PC-9 (cell line): ENCODE results near the gene AFF4. TPM values are rescaled to one million over a fixed set of nuclear protein-coding genes. Genes with fewer than 3 reads are reported as not detected.
A peak's percentile ranks its signal among the peaks of the same experiment; 100 is the strongest.

Experiments used
- BruUV-seq: library from RNA; stranded (reverse); fragments of 400-500 nt; replicated peaks from 2 replicates; lab custom pipeline; 2021; lab: Mats Ljungman, UMichigan
- CTCF ChIA-PET: fragments of 300-600 bp; sonication (Branson Sonifier 250); formaldehyde crosslinking; loops from one replicate; lab custom pipeline; 2022; ENCODE audit warnings: antibody characterized with exemption; lab: Charles Lee
- POLR2A ChIA-PET: fragments of 300-600 bp; sonication (Branson Sonifier 250); formaldehyde crosslinking; loops from one replicate; lab custom pipeline; 2022; ENCODE audit warnings: antibody characterized with exemption; ENCODE audit not compliant: unreplicated experiment; lab: Charles Lee
- DNase-seq, 2 experiments: peaks; one replicate each; pipeline versions ENCODE4 v3.0.0 to v3.0.0-alpha.2; 2015 to 2022; ENCODE audit warnings: mixed read lengths in 1 of 2
- H2AFZ ChIP-seq: fragments of 200-600 bp; sonication (generic); 2 replicates; pipeline ENCODE4 v1.8.1; 2017; ENCODE audit warnings: antibody characterized with exemption
- H3F3A ChIP-seq: fragments of 200-600 bp; sonication (generic); 2 replicates; pipeline ENCODE4 v1.8.1; 2017; ENCODE audit warnings: antibody characterized with exemption, mild to moderate bottlenecking, low read depth; ENCODE audit not compliant: insufficient read depth
- H3K27ac ChIP-seq: fragments of 200-600 bp; sonication (generic); 2 replicates; pipeline ENCODE4 v1.6.1; 2016; ENCODE audit warnings: mixed run types
- H3K27me3 ChIP-seq: fragments of 200-600 bp; sonication (generic); 2 replicates; pipeline ENCODE4 v1.6.1; 2016; ENCODE audit warnings: low read depth, mixed run types; ENCODE audit not compliant: insufficient read depth
- H3K36me3 ChIP-seq: fragments of 200-600 bp; sonication (generic); 2 replicates; pipeline ENCODE4 v1.6.1; 2016; ENCODE audit warnings: low read depth, mixed run types
- H3K4me1 ChIP-seq: fragments of 200-600 bp; sonication (generic); replicated peaks from 2 replicates; pipeline ENCODE4 v1.6.1; 2016; ENCODE audit warnings: mixed run types; ENCODE audit not compliant: insufficient read depth
- H3K4me2 ChIP-seq: fragments of 200-600 bp; sonication (generic); 2 replicates; pipeline ENCODE4 v1.6.1; 2017; ENCODE audit warnings: mixed run types
- H3K4me3 ChIP-seq: fragments of 200-600 bp; sonication (generic); 2 replicates; pipeline ENCODE4 v1.6.1; 2016; ENCODE audit warnings: mixed run types
- H3K79me2 ChIP-seq: fragments of 200-600 bp; sonication (generic); 2 replicates; pipeline ENCODE4 v1.6.1; 2017; ENCODE audit warnings: low read depth, mixed run types
- H3K9me2 ChIP-seq: fragments of 200-600 bp; sonication (generic); 2 replicates; pipeline ENCODE4 v1.8.1; 2017; ENCODE audit warnings: mild to moderate bottlenecking; ENCODE audit not compliant: insufficient read depth
- H3K9me3 ChIP-seq: fragments of 200-600 bp; sonication (generic); 2 replicates; pipeline ENCODE4 v1.8.1; 2016; ENCODE audit warnings: low read depth; ENCODE audit not compliant: insufficient read depth
- H4K20me1 ChIP-seq: fragments of 200-600 bp; sonication (generic); 2 replicates; pipeline ENCODE4 v1.8.1; 2017; ENCODE audit not compliant: insufficient read depth
- CTCF ChIP-seq: fragments of 200-600 bp; sonication (generic); conservative IDR thresholded peaks from 2 replicates; pipeline ENCODE4 v1.6.1; 2017; ENCODE audit warnings: mixed run types, antibody characterized with exemption, mild to moderate bottlenecking, moderate library complexity
- EZH2 ChIP-seq: fragments of 200-600 bp; sonication (generic); IDR thresholded peaks from 2 replicates; pipeline ENCODE4 v1.8.0; 2017; ENCODE audit warnings: antibody characterized with exemption, low read depth
- intact Hi-C: fragments of 100-400 bp; cut with micrococcal nuclease; formaldehyde crosslinking; loops from one replicate; pipeline ENCODE4 v1.10.0; 2022; ENCODE audit not compliant: unreplicated experiment
- total RNA-seq: library from RNA; stranded (reverse); gene quantifications from 2 replicates; pipeline ENCODE4 v1.2.3, GENCODE V29; 2021

Gene AFF4
- total RNA-seq, 1 experiment from 2014 or later = 59.5 TPM

GRCh38 chr5:132830436-132831094 is 132.9 kb downstream of the AFF4 start, which contains the start of gene SHROOM1:
SHROOM1 (minus strand) TSS chr5:132830647; CDS start chr5:132826140, 4,507 bp downstream.
- peaks cover 17% of the 10 kb centered on the region for H3K79me2 ChIP-seq
- peak within 1 kb of the TSS; percentile 89 for H2AFZ ChIP-seq
- H3F3A ChIP-seq = no peaks in the 10 kb centered on the region
- H3K27me3 ChIP-seq = no peaks in the 10 kb centered on the region
- no peaks in the 10 kb centered on the region for H3K36me3 ChIP-seq
- H3K27ac ChIP-seq = peak within 1 kb of the TSS; percentile 42; the same call in 1 of the 2 replicates
- H3K9me3 ChIP-seq = no peaks in the 10 kb centered on the region
- intact Hi-C loops = loop anchor here (1.0 kb wide), 2 partner anchors 36 to 53 kb away; partner anchors contain the start of genes GDF9 and UQCRQ
- peak within 1 kb of the TSS; percentile 83 for H3K4me3 ChIP-seq
- no peaks in the 10 kb centered on the region for H3K9me2 ChIP-seq
- BruUV-seq = no TSS peak
- DNase-seq = peak; percentile 68 to 84
- ChIA-PET POLR2A (interaction anchor here (0.5 to 0.6 kb wide), 3 partner anchors 46 to 332 kb away, joined by 3 to 10 read pairs (median 4); no protein-coding TSS in a partner anchor), CTCF (interaction anchor here (0.7 to 2.4 kb wide), 4 partner anchors 10 to 360 kb away, joined by 3 to 8 read pairs (median 4); partner anchors contain the start of gene GDF9)
- H3K4me2 ChIP-seq = peak within 1 kb of the TSS; percentile 90
- H3K4me1 ChIP-seq = peaks cover 14% of the 10 kb centered on the region; the same call in 1 of the 2 replicates
- TF ChIP-seq CTCF (no peak), EZH2 (no peak)
- no peaks in the 10 kb centered on the region; the same call in 1 of the 2 replicates for H4K20me1 ChIP-seq

- Histone ChIP-seq H3K36me3 (no peaks in the 10 kb centered on the region), H3K9me2 (no peaks in the 10 kb centered on the region), H3K4me3 (peak overlapping the region; percentile 83), H3K79me2 (peaks cover 17% of the 10 kb centered on the region), H2AFZ (peak overlapping the region; percentile 89), H3F3A (no peaks in the 10 kb centered on the region), H3K9me3 (no peaks in the 10 kb centered on the region), H3K27me3 (no peaks in the 10 kb centered on the region), H4K20me1 (no peaks in the 10 kb centered on the region; the same call in 1 of the 2 replicates), H3K27ac (peak overlapping the region; percentile 42; the same call in 1 of the 2 replicates), H3K4me2 (peak overlapping the region; percentile 90), H3K4me1 (peaks cover 14% of the 10 kb centered on the region; the same call in 1 of the 2 replicates)
- intact Hi-C loops = loop anchor here (1.0 kb wide), 2 partner anchors 36 to 53 kb away; partner anchors contain the start of genes GDF9 and UQCRQ
- POLR2A ChIA-PET = interaction anchor here (0.5 to 0.6 kb wide), 3 partner anchors 47 to 191 kb away, joined by 4 to 10 read pairs (median 10); no protein-coding TSS in a partner anchor
- CTCF ChIA-PET = interaction anchor here (0.7 to 2.4 kb wide), 4 partner anchors 10 to 360 kb away, joined by 3 to 8 read pairs (median 4); partner anchors contain the start of gene GDF9
- BruUV-seq = no TSS peak
- TF ChIP-seq EZH2 (no peak), CTCF (peak; percentile 82)
- DNase-seq = peak; percentile 59 to 79
Observed at GRCh38 chr5:132829742-132830435, 133.5 kb downstream of the AFF4 start.
